GM21723 (cell line): ENCODE data around the gene SNRNP40.

Experiments
- ATAC-seq: cut with Tn5 transposase; IDR thresholded peaks from one replicate; pipeline ENCODE4 v1.9.1; 2021; ENCODE audit warnings: mild to moderate bottlenecking, moderate library complexity; ENCODE audit not compliant: unreplicated experiment

SNRNP40 gene

DNA sequence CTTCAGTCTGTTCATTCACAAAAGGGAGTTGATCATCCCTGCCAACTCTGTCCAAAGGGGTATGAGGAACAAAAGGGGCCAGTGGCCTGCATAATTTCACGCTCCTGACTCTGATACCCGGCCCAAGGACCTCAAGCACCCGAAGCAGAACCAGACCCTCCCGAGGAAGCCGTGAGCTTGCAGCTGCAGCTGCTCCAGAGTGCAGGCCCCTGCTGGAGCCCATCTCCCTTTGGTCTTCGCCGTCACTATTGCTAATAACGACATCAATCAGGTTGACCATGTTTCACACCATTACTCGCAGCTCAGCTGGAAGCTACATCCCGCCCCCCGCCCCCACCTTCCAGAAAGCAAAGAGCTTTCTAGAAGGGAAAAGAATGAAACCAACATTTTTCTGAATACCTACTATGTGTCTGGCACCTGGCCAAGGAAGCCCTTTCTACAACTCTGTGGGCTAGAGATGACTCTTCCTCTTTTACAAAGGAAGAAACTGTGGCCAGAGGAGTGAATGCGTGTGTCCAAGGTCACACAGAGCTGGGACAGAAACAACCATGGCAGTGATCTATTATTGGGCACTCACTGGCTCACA, 62.4 kb downstream of the SNRNP40 start:
- no peak for ATAC-seq

DNA sequence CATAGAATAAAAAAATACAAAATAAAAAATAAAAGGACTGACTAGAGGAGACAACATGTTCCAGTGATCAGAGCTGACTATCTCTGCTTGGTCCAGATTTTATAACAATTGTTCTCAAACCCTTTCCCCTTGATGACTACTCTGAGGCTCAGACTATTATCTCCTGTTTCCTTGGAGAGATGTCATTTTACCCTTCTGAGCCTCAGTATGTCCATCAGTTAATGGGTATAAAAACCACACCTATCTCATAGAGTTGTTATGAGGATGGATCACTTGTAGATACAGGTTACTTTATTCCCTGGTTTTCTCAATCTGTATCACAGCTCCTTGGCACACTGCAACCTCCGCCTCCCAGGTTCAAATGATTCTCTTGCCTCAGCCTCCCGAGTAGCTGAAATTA, 63.9 kb downstream of the SNRNP40 start:
- no peak for ATAC-seq

DNA sequence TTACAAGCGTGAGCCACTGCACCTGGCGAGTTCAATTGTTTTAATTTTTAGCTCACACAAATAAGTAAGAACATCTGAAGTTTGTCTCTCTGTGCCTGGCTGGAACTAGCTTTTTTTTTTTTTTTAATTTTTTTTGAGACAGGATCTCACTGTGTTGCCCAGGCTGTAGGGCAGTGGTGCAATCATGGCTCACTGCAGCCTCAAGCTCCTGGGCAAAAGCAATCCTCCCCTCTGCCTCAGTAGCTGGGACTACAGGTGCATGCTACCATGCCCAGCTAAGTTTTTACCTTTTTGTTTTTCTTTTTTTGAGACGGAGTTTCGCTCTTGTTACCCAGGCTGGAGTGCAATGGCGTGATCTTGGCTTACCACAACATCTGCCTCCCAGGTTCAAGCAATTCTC, 64.8 kb downstream of the SNRNP40 start:
- ATAC-seq: no peak

DNA sequence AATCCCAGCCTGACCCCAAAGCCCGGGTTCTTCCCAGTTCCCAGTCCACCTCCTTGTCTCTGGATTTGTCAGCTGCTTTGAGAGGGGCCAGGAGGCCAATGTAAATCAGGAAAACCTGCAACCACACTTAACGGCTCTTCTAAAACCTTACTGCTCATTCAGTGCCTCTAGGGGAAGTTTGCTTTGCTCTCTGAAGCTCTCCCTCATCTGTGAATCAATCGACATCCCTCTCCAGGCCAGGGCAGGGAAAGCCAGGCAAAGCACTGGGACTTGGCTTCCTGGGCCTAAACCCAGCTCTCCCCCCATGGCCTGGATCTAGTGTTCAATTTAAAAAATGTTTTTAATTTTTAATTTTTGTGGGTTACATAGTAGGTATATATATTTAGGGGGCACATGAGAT, 66.2 kb downstream of the SNRNP40 start:
- no peak for ATAC-seq

DNA sequence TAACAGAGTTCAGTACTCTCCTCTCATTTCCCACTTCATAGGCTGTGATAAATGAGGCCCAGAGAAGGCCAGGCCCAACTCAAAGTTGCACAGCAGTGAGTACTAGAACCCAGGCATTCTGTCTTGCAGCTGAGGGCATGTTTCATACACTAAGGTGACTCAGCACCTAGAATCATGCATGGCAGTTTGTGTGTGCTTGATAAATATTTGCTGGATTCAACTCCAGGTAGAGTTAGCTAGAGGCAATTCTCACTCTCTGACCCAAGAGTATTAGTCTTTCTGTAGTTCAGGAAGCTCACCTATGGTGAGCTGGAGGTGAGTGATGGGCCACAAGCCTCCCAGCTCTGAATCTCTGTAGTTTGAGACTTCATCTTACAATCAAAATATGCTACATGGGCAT, 67.6 kb downstream of the SNRNP40 start:
- no peak for ATAC-seq

DNA sequence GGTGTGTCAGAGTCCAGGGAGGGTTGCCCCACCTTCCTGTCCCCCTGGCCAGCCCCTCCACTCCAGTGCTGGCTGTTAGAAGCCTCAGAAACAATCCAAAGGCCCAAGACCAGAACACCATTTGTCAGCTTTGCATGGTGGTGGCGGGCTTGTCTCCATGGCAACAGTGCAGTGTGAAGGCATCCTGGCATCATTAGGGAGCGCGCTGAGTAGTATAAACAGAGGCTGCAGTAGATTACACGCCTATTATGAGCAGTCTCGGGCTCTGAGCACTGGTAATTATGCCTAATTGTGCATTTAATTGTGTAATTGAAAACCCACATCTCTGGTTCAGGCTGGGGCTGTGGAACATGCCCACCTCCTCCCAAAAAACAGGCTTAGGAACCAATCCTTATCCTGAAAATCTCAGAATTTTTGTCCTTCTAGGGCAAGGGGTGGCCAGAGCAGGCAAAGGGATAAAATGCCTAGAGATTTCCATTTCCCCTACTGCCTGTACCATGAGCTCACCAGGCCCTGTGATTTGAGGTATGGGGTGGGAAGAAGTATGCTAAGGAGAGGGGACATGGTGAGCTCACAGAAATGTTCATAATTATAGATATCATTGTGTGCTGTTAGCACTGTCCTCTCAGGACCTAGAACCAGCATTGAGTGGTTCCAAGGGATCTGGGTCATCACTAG, 68.6 kb downstream of the SNRNP40 start:
- ATAC-seq: no peak

DNA sequence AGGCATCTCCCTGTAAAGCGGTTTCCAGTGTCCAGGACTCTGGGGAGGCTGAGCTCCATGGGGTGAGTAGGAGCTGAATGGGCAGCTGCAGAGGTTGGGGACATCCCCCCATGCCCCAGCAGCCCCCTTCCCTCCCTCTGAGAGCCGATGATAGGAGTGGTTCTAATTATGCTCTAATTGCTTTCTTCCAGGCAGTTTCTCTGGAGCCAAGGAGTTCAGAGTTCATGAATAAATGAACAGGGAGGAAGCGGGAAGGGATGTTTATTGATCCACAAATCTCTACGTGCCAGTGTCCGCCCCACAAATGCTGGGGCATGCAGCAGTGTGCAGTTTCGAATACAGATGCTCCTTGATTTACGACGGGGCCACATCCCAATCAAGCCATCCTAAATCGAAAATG, 72.5 kb downstream of the SNRNP40 start:
- ATAC-seq: no peak

DNA sequence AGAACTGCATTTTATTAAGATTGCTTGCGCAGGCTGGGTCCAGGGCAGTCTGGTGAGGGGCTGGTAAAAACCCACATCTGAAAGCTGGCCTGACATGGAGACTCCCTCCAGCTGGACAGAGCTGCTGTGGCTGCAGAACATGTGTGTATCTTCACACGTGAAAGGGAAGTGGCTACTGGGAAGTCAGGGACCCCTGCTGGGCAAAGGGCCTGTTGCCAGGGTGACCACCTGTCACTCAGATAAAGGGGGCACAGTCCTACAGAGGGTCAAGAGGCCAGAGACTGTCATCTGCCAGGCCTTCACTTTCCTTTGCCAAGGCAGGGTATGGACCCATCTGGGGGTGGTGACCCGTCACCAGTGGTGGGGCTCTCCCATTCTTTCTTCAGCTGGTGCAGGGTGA, 74.4 kb downstream of the SNRNP40 start:
- no peak for ATAC-seq

DNA sequence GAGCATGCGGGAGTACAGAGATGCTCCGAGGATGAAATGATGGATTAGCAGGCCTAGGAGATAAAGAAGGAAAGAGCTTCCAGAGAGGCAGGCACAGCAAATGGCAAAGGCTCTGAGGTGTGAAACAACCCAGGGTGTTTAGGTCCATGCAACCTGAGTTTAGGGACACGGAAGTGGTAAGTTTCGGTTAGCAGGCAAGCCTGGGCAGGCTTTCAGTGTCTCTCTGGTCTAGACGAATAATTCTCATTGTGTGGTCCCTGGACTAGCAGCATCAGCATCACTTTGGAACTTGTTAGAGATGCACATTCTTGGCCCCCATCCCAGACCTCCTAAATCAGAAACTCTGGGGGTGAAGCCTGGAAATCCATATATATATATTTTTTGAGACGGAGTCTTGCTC, 75.5 kb downstream of the SNRNP40 start:
- ATAC-seq: no peak

DNA sequence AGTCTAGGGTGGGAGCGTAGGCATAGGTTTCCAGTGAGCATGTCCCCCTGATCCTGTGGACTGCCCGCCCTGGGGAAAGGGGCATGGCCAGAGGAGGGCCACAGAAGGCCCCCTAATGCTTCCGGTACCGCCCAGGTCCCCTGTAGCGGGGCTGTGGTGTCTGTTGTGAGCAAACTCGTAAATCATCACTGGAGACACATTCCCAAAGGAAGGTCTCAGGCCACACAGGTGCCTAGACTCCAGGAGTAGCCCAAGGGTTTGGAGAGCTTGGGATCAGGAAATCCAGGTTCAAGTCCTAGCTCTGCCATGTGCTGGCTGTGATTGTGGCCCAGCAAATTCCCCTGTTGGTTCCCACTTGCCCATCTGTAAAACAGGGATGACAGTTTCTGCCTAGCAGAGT, 77.1 kb downstream of the SNRNP40 start:
- no peak for ATAC-seq

DNA sequence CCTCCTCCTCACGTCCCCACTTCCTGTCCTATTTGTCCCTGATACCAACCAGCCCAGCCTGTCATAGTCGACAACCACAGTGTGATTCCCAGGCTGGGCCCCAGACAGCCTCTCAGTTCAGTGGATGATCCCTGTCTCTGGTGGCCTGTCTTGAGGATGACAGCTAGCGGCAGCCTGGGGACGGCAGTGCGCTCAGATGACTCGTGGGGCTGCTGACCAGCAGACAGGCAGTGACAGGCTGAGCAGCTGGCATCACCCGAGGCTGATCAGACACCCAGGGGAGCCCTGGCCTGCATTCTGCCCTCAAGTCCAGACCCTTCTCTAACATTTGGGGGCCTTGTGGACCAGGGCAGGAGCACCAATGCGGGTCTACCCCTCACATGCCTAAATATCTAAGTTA, 77.9 kb downstream of the SNRNP40 start:
- ATAC-seq: no peak

DNA sequence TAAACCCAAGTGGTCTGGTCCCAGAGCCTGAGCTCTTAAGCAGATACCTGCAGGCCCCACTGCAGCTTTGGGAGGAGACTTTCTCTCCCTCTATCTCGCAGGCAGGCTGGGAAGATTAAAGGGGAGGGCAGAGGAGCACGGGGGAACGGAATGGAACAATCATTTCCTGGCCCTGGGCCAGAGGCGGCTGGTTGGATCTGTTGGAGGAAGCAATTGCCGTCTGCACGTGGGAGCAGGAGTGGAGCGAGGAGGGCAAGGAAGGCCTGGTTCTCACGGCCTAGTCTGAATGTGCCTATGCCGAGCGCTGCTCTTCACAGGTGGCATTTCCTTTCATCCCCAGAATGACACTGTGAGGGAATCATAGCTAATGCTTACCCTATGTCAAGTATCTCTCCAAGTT, 80.6 kb downstream of the SNRNP40 start:
- ATAC-seq: no peak

DNA sequence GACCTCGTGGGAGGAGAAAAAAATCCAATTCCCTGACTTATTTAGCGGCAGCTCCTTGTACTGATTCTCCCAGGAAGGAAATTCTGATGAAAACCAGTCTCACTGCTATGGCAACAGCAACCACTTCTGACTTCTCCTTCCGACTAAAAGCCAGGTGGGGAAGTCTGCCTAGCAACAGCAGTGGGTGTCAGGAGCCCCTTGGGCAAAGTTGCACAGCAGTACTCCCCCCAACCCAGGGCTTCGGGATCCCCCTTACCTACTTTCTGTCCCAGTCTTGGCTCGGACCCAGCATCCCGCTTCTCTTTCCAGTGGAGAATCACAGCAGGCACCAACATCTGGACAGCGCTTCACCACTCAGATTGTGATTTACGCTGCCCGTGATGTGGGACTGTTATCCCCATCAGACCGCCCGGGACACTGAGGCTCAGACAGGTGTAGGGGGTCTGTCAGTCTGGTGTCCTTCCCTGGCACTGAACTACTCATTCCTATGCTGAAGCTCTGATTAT, 81.5 kb downstream of the SNRNP40 start:
- ATAC-seq: no peak

DNA sequence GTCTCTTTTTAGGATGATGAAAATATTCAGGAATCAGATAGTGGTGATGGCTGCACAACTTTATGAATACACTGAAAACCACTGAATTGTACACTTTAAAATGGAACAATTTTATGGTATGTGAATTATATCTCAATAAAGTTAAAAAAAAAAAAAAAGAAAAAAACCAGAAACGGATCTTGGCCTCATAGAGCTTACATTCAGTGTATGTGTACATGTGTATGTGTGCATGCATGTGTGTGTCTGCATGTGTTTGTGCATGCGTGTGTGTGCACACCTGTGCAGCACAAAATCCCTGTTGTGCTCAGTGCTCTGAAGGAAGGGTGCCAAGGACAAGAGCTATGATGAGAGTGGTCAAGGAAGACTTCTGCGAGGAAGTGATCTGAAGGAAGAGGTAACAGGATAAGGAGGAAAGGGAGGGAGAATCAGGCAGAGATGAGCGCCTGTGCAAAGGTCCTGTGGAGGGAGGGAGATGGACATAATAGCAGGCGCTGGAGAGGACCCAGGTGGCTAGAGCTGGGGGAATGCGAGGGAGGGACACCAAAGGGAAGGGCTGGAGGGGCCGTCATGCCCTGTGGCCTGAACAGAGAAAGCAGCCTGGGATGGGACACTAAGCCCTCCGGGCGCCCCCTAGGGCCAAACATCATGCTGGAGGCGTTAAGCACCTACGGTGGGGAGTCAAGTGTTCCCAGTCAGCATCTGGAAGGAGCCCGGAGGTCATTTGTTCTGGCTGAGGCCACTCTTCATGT, 82.1 kb downstream of the SNRNP40 start:
- ATAC-seq: no peak
